IPS DF 6.9 (cell line): ENCODE results near the gene POU2F2.

Source experiments
- DNase-seq: peaks from one replicate; pipeline ENCODE4 v3.0.0-alpha.2; 2013; ENCODE audit warnings: low read depth, low spot score
- H3K27ac ChIP-seq: one replicate; pipeline ENCODE4 v1.5.1; 2013; ENCODE audit warnings: low read length, control low read depth
- H3K27me3 ChIP-seq: 2 replicates; pipeline ENCODE4 v1.6.1; 2013; ENCODE audit warnings: mild to moderate bottlenecking, low read length; ENCODE audit not compliant: control insufficient read depth, insufficient read depth
- H3K36me3 ChIP-seq: 2 replicates; pipeline ENCODE4 v1.6.1; 2013; ENCODE audit warnings: low read length; ENCODE audit not compliant: control insufficient read depth, insufficient read depth
- H3K4me1 ChIP-seq: 2 replicates; pipeline ENCODE4 v1.6.1; 2013; ENCODE audit warnings: low read length; ENCODE audit not compliant: control insufficient read depth, insufficient read depth
- H3K4me3 ChIP-seq: 2 replicates; pipeline ENCODE4 v1.5.1; 2013; ENCODE audit warnings: mild to moderate bottlenecking, low read length
- H3K9me3 ChIP-seq: 2 replicates; pipeline ENCODE4 v1.6.1; 2013; ENCODE audit warnings: low read length, inconsistent platforms; ENCODE audit not compliant: control insufficient read depth, insufficient read depth
- WGBS: extraction: QIAGEN DNeasy Blood & Tissue Kit; methylation state at CpG from one replicate; pipeline ENCODE4 v1.1.7; 2013; ENCODE audit warnings: mixed read lengths, missing lambda C conversion rate; ENCODE audit not compliant: insufficient read length, insufficient coverage; 5-methylcytosine and 5-hydroxymethylcytosine counted together

POU2F2 gene

DNA sequence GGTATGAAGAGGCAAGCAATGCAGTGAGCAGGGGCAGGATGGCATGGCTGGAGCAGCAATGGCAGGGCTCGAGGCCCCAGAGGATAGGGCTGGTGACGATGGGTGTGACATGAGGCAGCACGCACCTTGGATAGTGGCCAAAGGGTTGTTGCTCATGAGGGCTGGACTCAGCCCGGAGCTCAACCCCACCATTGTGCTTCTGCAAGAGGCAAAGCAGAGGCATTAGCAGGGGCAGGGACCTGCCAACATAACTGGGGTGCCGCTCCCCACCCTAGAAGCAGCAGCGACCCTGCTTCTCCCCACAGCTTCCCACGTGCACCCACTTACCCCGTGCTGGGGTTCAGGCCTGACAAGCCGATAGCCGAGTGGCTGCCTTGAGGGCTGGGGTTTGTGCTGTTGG, 40.5 kb downstream of the POU2F2 start:
- Histone ChIP-seq H3K9me3 (no peaks in the 10 kb centered on the region), H3K36me3 (no peaks in the 10 kb centered on the region), H3K27me3 (no peaks in the 10 kb centered on the region), H3K4me1 (peaks cover 4% of the 10 kb centered on the region; the same call in 1 of the 2 replicates), H3K4me3 (no peak overlapping the region), H3K27ac (no peak overlapping the region)
- no CpG with 5 or more reads among the region's 10 CpGs for WGBS
- no peak for DNase-seq

DNA sequence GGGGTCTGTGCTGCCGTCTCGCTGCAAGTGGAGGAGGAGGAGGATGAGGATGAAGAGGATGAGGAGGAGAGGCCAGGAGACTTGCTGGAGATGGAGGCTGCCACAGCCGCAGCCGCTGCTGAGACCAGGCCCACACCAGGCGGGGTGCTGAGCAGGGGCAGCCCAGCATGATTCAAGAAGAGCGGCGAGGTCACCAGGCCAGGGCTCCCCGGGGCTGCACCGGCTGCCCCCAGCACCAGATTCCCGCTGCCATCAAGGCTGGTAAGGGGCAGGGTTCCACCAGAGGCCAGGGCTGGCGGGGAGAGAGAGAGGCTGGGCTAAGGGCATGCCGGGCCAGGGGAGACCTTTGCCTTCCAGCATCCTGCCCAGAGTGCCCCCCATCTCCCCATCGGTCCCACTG, 40.9 kb downstream of the POU2F2 start:
- Histone ChIP-seq H3K36me3 (no peaks in the 10 kb centered on the region), H3K4me1 (peaks cover 4% of the 10 kb centered on the region; the same call in 1 of the 2 replicates), H3K9me3 (no peaks in the 10 kb centered on the region), H3K4me3 (no peak overlapping the region), H3K27ac (no peak overlapping the region), H3K27me3 (no peaks in the 10 kb centered on the region)
- no CpG with 5 or more reads among the region's 13 CpGs for WGBS
- no peak for DNase-seq

DNA sequence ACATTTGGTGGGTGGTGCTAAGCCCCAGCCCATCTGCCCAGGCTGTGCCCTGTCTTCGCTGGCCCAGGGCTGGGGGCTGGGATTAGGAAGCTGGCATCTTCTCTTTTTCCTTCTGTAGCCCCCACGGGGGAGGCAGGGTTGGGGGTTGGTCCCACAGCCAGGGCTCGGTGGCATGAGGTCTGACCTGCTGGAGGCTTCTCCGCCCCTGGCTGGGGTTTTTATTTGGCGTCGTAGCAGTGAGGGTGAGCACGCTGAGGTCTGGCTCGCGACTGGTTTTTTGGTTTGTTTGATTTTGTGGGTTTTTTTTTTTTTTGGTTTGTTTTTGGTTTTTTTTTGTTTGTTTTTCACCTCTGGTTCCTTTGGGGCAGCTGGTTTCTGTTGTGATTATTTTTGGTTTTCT, 41.6 kb downstream of the POU2F2 start:
- Histone ChIP-seq H3K4me1 (peaks cover 3% of the 10 kb centered on the region; the same call in 1 of the 2 replicates), H3K36me3 (no peaks in the 10 kb centered on the region), H3K9me3 (no peaks in the 10 kb centered on the region), H3K27ac (no peak overlapping the region), H3K27me3 (no peaks in the 10 kb centered on the region), H3K4me3 (no peak overlapping the region)
- DNase-seq: no peak
- WGBS: no CpG with 5 or more reads among the region's 9 CpGs

DNA sequence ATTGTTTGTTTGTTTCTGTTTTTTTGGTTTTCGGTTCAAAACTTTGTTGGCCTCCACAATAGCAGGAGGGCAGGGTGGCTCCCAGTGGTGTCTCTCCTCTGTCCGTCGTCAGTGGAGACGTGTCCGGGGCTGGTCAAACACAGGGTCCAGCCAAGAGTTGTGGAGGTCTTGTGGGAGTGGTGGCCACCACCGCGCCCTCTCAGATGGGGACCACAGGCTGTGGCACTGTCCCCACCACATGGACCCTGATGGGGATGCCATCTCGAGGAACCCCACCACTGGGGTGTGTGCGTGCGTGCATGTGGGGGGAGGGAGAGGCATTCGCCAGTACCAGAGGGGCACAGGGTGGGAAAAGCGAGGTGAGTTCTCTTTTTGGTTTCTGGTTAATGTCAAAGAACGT, 42.5 kb downstream of the POU2F2 start:
- WGBS: no CpG with 5 or more reads among the region's 13 CpGs
- Histone ChIP-seq H3K36me3 (no peaks in the 10 kb centered on the region), H3K4me3 (no peak overlapping the region), H3K27me3 (no peaks in the 10 kb centered on the region), H3K4me1 (no peaks in the 10 kb centered on the region), H3K27ac (no peak overlapping the region), H3K9me3 (no peaks in the 10 kb centered on the region)
- DNase-seq: no peak

DNA sequence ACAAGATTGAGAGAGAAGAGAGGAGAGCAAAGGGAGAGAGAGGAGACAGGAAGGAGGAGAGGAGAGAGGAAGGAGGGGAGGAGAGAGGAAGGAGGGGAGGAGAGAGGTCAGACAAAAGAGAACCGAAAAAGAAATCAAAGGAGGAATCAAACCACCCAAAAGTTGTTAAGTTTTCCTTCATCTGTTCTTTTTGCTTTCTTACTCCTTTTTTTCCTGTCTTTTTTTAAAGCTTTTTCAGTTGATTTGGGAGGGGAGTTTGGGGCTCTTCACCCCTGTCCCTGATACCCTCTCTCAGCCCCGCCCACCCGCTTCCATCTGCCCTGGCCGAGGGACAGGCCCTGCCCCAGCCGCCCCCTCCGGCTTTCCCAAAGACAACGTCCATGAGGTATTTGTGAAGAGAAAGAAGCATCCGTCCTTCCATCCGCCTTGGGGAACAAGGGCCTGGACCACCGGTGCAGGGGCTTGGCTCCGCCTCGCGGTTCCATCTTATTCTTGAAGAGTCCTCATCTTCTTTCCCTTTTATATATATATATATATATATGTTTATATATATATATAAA, 43.0 kb downstream of the POU2F2 start:
- DNase-seq: no peak
- Histone ChIP-seq H3K4me3 (no peak overlapping the region), H3K27ac (no peak overlapping the region), H3K27me3 (no peaks in the 10 kb centered on the region), H3K36me3 (no peaks in the 10 kb centered on the region), H3K9me3 (no peaks in the 10 kb centered on the region), H3K4me1 (no peaks in the 10 kb centered on the region)
- no CpG with 5 or more reads among the region's 13 CpGs for WGBS

DNA sequence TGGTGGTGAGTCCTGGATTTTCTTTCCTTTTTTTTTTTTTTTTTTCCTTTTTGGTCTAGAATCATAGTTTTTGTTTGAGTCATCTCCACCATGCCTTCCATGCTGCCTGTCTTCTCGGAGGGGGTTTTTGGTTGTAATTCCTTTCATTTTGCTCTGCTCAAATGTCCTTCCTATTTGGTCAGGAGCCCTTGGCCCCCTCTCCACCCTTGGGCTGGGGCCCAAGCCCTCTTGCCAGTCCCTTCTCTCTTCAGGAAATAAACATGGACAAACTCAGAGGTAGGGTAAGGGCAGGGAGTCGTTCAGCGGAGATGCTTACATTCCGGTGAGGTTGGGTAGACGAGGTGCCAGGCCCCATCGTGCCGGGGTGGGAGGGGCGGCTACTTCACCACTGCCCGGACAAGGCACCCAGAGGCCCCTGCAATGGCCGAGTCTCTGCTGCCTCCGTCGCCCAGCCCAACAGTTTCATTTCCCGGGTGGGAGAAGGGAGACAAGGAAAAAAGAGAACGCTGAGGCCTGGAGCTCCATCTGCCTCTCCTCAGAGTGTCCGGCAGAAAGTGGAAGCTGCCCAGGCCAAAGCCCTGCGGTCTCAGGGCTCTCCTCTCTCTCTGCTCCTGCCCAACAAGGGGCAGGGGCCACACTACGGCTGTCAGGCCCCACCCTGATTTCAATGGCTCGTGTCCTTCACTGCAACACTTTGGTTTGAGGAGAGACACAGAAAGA, 43.6 kb downstream of the POU2F2 start:
- H3K27me3 ChIP-seq: no peaks in the 10 kb centered on the region
- H3K9me3 ChIP-seq: no peaks in the 10 kb centered on the region
- DNase-seq: no peak
- H3K36me3 ChIP-seq: no peaks in the 10 kb centered on the region
- no peak overlapping the region for H3K27ac ChIP-seq
- H3K4me1 ChIP-seq: no peaks in the 10 kb centered on the region
- H3K4me3 ChIP-seq: no peak overlapping the region
- no CpG with 5 or more reads among the region's 18 CpGs for WGBS

DNA sequence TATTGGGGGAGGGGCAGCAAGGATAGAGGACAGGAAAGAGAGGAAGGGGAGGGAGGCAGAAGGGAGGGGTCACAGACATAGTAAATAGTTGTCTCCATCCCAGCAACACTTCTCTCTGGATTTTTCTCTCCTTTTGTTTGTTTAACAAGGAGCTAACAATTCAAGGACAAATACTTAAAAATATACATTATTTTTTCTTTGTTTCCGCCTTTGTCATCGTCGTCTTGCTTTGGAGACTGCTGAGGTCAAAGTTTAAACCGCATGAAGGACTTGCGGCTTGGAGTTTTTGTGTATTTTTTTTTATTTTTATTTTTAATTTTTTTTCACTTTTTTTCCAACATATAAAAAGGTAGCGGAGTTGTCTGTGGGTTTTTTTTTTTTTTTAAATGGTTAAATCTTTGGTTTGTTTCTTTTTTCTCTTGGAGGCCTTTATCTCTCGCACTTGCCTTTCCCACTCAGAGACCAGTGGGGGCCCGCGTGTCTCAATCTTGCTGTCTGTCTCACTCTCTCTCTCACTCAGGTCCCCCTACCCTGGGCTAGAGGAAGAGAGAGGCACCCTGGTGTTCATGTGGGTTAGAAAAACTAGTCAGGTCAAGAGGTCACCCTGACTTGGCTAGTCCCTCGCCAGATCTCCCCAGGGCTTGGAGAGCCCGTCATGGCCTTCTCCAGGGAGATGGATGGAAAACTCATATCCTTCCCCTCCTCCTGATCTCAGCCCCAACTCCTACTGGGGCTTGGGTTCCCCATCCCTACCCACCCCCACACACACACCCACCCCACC, 45.3 kb downstream of the POU2F2 start:
- Histone ChIP-seq H3K9me3 (no peaks in the 10 kb centered on the region), H3K36me3 (peaks cover under 1% of the 10 kb centered on the region; the same call in 1 of the 2 replicates), H3K27ac (no peak overlapping the region), H3K4me1 (no peaks in the 10 kb centered on the region), H3K4me3 (no peak overlapping the region), H3K27me3 (no peaks in the 10 kb centered on the region)
- WGBS: no CpG with 5 or more reads among the region's 11 CpGs
- DNase-seq: no peak

DNA sequence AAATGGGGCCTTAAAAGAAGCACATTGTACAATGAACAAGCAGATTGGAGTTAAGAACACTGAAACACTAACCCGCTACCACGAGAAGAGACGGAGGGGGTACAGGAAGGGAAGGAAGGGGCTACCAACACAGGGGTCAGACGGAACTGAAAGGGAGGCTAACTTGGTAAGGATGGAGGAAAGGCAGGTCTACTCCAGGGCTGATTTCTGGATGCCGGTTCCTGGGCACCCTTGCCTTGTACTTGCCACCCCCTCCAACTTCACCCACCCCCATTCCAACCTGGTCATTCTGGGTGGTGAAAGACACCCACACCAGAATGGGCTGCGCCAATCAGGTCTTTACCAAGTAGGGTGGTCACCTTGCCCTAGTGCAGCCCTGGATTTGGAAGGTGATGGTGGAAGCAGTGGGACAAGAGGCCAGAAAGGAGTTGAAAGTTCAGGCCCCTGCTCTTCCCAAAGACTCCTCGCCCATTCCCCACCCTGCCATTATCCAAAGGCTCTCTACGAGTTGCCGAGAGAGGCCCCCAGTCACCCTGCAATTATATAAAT, 46.0 kb downstream of the POU2F2 start:
- no peak for DNase-seq
- Histone ChIP-seq H3K36me3 (peaks cover 5% of the 10 kb centered on the region), H3K4me1 (no peaks in the 10 kb centered on the region), H3K27ac (no peak overlapping the region), H3K27me3 (no peaks in the 10 kb centered on the region), H3K4me3 (no peak overlapping the region), H3K9me3 (no peaks in the 10 kb centered on the region)
- WGBS: no CpG with 5 or more reads among the region's 9 CpGs

DNA sequence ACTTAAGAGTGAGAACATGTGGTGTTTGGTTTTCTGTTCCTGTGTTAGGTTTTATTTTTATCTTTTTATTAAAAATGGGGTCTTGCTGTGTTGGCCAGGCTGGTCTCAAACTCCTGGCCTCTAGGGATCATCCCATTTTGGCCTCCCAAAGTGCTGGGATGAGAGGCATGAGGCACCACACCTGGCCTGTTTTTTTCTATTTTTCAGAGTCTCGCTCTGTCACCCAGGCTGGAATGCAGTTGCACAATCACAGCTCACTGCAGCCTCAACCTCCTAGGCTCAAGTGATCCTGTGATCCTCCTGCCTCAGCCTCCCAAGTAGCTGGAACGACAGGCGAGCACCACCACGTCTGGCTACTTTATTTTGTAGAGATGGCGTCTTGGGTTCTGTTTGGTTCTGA, 48.7 kb downstream of the POU2F2 start:
- no peak overlapping the region for H3K27ac ChIP-seq
- DNase-seq: no peak
- H3K36me3 ChIP-seq: peaks cover 33% of the 10 kb centered on the region
- WGBS: no CpG with 5 or more reads among the region's 5 CpGs
- H3K27me3 ChIP-seq: no peaks in the 10 kb centered on the region
- H3K4me1 ChIP-seq: no peaks in the 10 kb centered on the region; the same call in 1 of the 2 replicates
- no peaks in the 10 kb centered on the region for H3K9me3 ChIP-seq
- no peak overlapping the region for H3K4me3 ChIP-seq

DNA sequence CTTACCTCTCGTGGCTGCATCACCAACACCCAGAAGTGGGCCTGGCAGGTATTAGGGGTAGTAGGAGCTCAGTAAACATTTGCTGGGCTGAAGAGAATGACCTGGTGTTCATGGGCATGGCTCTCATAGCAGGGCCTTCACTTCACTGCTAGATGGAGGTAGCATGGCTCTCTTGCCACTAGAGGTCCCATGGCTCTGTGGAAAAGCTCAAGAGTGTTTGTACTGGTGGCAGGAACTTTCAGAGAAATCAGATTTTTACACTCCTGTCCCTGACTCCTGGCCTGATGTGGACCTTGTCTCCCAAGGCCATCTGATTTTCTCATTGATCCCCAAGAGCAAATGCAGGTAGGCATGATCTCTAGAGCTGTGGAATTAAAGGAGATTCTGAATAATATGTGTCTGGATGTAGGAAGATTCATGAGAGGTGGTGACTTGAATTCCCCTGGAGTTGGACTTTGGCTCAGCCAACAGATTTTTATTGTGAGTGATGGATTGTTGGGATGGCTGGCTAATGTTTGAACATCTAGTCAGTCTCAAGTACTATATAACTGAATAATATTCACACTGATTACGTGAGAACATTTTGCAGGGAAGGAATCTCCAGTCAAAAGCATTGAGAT, 50.6 kb downstream of the POU2F2 start:
- Histone ChIP-seq H3K36me3 (peaks cover 35% of the 10 kb centered on the region), H3K27me3 (no peaks in the 10 kb centered on the region), H3K9me3 (no peaks in the 10 kb centered on the region), H3K4me1 (no peaks in the 10 kb centered on the region; the same call in 1 of the 2 replicates), H3K27ac (no peak overlapping the region), H3K4me3 (no peak overlapping the region)
- WGBS: no CpG with 5 or more reads among the region's 2 CpGs
- DNase-seq: no peak
